Cardiac muscle cell (in vitro differentiated cells and primary cell): ENCODE measurements around the gene RAD9B. TPM values are rescaled to one million over a fixed set of nuclear protein-coding genes. Genes with fewer than 3 reads are reported as not detected.
A peak's percentile ranks its signal among the peaks of the same experiment; 100 is the strongest.
"Not testable (repeated sequence)": the region's sequence is repeated elsewhere in the genome, so short reads cannot be mapped to it uniquely, and the experiment has no call there.

Experiments used
- DNase-seq, 2 donors: peaks; one replicate each; pipeline versions ENCODE4 v3.0.0 to v3.0.0-alpha.2; 2010 to 2017; ENCODE audit warnings: low read depth in 1 of 2, low spot score in 1 of 2
- H3K27ac ChIP-seq: fragments of 200-600 bp; sonication (generic); 2 replicates; pipeline ENCODE4 v1.5.1; 2016
- H3K27me3 ChIP-seq: fragments of 200-600 bp; sonication (generic); 2 replicates; pipeline ENCODE4 v1.6.0; 2016; ENCODE audit warnings: control low read depth
- H3K36me3 ChIP-seq: fragments of 200-600 bp; sonication (generic); 2 replicates; pipeline ENCODE4 v1.5.1; 2016; ENCODE audit warnings: control low read depth
- H3K4me1 ChIP-seq: fragments of 200-600 bp; sonication (generic); 2 replicates; pipeline ENCODE4 v1.8.1; 2017; ENCODE audit warnings: low read depth, mild to moderate bottlenecking, mixed run types
- H3K4me3 ChIP-seq: fragments of 200-600 bp; sonication (generic); 2 replicates; pipeline ENCODE4 v1.5.1; 2016; ENCODE audit warnings: mild to moderate bottlenecking
- H3K9me3 ChIP-seq: fragments of 200-600 bp; sonication (generic); 2 replicates; pipeline ENCODE4 v1.5.1; 2017; ENCODE audit warnings: low read depth, mild to moderate bottlenecking, control low read depth
- CTCF ChIP-seq: IDR thresholded peaks from 2 replicates; pipeline ENCODE4 v1.5.1; 2012; ENCODE audit warnings: low read depth, mild to moderate bottlenecking, low read length
- polyA plus RNA-seq: library from polyadenylated mRNA; unstranded; fragments of >200 nt; fragmentation: Nextera tagmentation; extraction: Ambion mirVana; gene quantifications from 2 replicates; pipeline ENCODE4 v1.2.1, GENCODE V29; 2016
- total RNA-seq: library from RNA; depleted of rRNA; stranded (reverse); fragments of >200 nt; gene quantifications from 2 replicates; pipeline ENCODE4 v1.2.3, GENCODE V29; 2016

The RAD9B gene
- total and polyA plus RNA-seq, 2 experiments from 2014 or later: 1.1 to 2.3 TPM

DNA sequence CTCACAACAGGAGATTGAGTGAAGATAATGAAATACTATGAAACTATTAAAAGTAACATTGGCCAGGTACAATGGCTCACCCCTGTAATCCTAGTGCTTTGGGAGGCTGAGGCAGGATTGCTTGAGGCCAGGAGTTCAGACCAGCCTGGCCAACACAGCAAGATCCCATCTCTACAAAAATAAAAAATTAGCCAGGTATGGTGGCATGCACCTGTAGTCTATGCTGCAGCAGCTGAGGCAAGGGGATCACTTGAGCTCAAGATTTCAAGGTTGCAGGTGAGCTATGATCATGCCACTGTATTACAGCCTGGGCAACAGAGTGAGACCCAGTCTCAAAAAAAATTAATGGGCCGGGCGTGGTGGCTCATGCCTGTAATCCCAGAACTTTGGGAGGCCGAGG lies 14.9 kb downstream of the RAD9B start:
- Histone ChIP-seq H3K36me3 (no peaks in the 10 kb centered on the region), H3K4me1 (no peaks in the 10 kb centered on the region), H3K4me3 (no peak overlapping the region), H3K9me3 (no peaks in the 10 kb centered on the region), H3K27me3 (no peaks in the 10 kb centered on the region), H3K27ac (no peak overlapping the region)
- no peak for TF ChIP-seq CTCF
- no peak for DNase-seq

- H3K4me3 ChIP-seq, H3K9me3 ChIP-seq, H3K27ac ChIP-seq, H3K4me1 ChIP-seq, H3K36me3 ChIP-seq, H3K27me3 ChIP-seq, DNase-seq: not testable (repeated sequence)
Observed at GRCh38 chr12:110518014-110518413, 15.9 kb downstream of the RAD9B start.

- H3K27me3 ChIP-seq, H3K4me1 ChIP-seq, DNase-seq: not testable (repeated sequence)
Observed at GRCh38 chr12:110520876-110521712, 19.0 kb downstream of the RAD9B start.

GRCh38 chr12:110528277-110528839 lies 26.2 kb downstream of the RAD9B start:
- TF ChIP-seq CTCF: no peak
- no peak for DNase-seq
- Histone ChIP-seq H3K27ac (no peak overlapping the region), H3K4me1 (peaks cover 20% of the 10 kb centered on the region), H3K27me3 (no peaks in the 10 kb centered on the region), H3K4me3 (no peak overlapping the region), H3K36me3 (no peaks in the 10 kb centered on the region), H3K9me3 (no peaks in the 10 kb centered on the region)

More at GRCh38 chr12:110520876-110521712, 19.0 kb downstream of the RAD9B start:
- H3K27ac ChIP-seq, H3K9me3 ChIP-seq, H3K4me3 ChIP-seq, H3K36me3 ChIP-seq: not testable (repeated sequence)

DNA sequence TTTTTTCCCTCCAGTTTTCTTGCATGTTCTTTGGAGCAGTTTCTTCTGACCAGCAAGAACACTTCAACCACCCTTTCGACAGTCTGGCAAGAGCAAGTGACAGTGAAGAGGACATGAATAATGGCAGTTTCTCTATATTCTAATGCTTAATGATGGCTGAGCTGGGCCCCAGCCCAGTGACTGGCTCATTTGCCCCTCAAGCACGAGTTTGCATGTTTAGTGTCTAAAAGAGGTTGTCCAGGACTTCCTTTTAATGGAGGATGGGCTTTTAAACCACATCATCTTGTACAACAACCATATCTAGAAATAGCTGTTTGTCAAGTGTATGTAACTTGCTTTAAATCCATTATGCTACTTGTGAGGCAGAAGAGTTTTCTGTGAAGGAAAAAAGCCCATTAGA lies 28.4 kb downstream of the RAD9B start:
- H3K27me3 ChIP-seq: no peaks in the 10 kb centered on the region
- no peak overlapping the region for H3K4me3 ChIP-seq
- H3K27ac ChIP-seq: peak overlapping the region; percentile 56
- peaks cover 40% of the 10 kb centered on the region for H3K4me1 ChIP-seq
- peak in 1 of 2 donors; percentile 48 for DNase-seq
- H3K9me3 ChIP-seq: no peaks in the 10 kb centered on the region
- no peaks in the 10 kb centered on the region for H3K36me3 ChIP-seq
- TF ChIP-seq CTCF: no peak

GRCh38 chr12:110531741-110532333 lies 29.7 kb downstream of the RAD9B start:
- no peak overlapping the region for H3K27ac ChIP-seq
- H3K4me1 ChIP-seq: peaks cover 46% of the 10 kb centered on the region
- TF ChIP-seq CTCF: no peak
- H3K36me3 ChIP-seq: peaks cover 4% of the 10 kb centered on the region
- no peaks in the 10 kb centered on the region for H3K9me3 ChIP-seq
- H3K27me3 ChIP-seq: no peaks in the 10 kb centered on the region
- DNase-seq: peak in 1 of 2 donors; percentile 54
- H3K4me3 ChIP-seq: no peak overlapping the region
